HG02885 (cell line): ENCODE measurements around the gene RABGEF1.
A peak's percentile ranks its signal among the peaks of the same experiment; 100 is the strongest.
"Not testable (repeated sequence)": the region's sequence is repeated elsewhere in the genome, so short reads cannot be mapped to it uniquely, and the experiment has no call there.

Experiments used
- ATAC-seq: cut with Tn5 transposase; IDR thresholded peaks from one replicate; pipeline ENCODE4 v1.9.1; 2021; ENCODE audit warnings: mild to moderate bottlenecking; ENCODE audit not compliant: unreplicated experiment, poor library complexity

The RABGEF1 gene

DNA sequence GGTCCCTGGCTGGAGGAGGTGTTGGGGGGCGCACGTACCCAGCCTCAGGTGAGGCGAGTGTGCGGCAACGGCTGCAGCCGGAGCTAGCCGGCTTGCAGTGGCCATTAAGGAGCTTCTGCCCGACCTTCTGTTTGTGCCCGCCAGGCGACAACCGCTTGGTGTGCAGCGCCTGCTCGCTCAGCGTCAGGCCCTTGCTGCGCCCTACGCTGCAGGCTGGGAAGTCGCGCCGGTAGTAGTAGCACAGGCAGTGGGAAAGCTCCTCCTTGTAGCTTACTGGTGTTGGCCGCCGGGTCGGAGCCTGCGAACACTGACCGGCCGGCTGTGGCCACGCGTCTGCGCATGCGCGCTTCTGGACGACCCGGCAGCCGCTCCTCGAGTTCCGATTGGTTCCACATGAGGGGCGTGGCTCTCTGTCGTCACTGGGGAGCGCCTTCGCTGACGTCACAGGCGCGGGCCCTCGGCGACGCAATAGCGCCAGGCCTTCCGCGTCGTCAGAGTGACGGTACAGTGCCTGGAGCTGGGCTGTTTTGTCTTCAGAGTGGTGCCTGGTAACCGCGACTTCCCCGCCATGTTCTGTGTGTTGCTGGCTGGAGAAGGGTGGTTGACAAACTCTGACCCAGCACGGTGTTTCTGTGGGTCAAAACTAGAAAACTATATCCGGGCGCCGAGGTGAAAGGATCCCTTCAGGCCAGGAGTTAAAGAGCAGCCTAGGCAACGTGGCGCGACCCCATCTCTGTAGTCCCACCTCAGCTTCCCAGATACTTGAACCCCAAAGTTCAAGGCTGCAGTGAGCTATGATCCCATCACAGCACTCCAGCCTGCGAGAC lies 104.2 kb downstream of the RABGEF1 start:
- peak; percentile 96 for ATAC-seq

DNA sequence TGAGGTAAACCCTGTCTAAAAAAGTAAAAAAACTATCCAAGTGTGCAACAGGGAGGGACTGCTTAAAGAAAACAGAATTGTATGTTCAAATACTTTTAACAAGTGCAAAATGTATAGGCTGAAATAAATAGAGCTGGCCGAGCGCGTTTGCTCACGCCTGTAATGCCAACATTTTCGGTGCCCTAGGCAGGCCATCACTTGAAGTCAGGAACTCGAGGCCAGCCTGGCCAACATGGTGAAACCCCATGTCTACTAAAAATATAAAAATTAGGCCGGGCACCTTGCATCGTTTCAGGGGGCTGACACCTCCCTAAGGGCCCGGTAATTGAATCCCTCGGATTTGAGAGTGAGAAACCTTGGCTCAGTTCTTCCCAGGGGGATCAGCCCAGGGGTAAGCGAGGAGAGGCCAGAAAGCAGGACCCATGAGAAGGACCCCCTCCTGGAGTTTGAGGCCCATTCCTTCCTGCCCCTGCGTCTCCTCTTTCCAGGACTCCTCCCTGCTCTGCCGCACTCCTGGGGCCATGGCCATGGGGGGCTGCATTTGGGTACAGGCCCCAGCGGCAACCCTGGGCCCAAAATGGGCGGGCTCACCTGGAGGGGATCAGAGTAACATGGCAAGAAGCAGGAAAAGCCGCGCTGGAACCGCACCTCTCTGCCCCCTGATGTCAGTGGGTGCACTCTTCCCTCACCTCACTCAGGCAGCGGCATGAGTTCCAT lies 105.0 kb downstream of the RABGEF1 start:
- ATAC-seq = no peak

DNA sequence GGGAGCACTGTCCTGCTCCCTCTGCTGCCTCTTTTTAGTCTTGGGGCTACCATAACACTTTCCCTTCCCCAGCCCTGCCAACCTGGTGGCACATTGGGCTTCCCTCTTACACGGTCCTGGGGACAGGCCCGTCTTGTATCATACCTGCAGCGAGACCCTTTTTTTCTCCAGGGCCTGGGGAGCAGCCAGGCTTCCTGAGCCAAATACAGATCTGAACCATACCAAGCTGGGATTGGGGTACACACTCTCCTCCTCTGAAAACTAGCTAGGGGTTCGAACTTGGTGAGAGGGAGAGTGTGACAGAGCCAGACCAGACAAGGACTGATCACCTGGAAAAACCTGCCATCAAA lies 105.5 kb downstream of the RABGEF1 start:
- not testable (repeated sequence) for ATAC-seq

DNA sequence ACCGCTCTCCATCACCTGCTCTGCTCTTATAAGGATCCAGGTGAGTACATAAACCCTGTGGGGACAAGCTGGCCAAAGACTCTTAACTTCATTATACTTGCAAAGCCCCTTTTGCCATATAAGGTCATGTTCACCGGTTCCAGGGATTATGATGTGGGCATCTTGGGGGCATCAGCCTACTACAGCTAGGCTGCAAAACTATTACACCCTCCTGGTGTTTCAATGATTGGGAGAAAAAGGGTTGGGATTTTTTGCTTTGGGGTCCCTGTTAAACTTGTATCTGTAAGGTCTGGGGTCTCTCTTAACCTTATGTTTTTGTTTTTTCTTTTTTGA lies 107.0 kb downstream of the RABGEF1 start:
- not testable (repeated sequence) for ATAC-seq

DNA sequence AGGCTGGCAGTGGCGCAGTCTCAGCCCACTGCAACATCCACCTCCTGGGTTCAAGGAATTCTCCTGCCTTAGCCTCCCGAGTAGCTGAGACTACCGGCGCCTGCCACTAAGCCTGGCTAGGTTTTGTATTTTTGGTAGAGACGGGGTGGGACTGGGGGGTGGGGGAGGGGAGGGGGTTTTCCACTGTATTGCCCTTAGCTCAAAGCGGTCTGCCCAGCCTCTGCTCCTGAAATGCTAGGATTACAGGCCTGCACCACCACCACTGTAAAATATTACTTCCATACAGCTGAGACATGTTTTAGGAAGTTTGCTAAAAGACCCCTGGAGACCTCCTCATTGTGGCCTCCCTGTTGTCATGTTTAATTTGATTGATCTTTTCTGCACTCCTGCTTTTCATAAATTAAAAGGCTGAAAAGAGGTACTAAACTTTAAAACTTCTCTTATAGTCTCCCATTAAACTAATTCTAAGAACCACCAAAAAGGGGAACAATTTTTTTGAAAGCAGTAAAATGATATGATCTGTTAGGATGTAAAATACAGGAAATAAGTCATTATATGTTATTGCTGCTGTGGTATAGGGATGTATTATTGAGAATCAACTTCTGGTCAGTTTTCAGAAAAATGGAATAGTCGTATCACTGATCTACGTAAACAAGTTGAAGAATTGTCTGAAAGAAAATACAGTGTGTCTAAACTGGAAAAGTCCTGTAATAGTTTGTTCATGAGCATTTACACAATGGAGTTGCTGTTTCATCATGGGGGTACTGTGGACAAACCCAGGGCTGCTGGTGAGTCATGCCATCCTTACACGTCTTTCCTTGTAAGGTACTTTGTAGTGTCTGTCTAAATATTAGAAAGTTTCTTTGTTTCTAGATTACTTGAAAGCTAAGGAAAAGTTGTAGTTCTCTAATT lies 107.6 kb downstream of the RABGEF1 start:
- ATAC-seq = no peak

DNA sequence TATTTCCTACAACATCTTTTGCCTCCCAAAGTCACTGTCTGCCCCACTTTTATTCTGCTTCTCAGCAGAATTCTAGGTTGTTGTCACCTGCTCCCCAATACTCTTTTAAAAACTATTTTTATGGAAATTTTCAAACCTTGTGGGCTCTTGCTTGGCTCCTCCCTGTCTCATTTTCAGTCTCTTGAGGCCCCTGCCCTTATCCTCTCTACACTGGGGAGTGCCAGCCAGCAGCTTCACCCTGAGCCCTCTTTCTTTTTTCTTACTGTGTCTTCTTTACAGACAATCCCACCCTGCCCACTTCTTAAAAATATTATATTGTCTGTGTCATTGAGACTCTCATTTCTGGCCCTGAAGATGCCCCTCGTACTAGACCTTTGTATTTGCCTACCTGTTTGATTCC lies 118.8 kb downstream of the RABGEF1 start:
- ATAC-seq = no peak

DNA sequence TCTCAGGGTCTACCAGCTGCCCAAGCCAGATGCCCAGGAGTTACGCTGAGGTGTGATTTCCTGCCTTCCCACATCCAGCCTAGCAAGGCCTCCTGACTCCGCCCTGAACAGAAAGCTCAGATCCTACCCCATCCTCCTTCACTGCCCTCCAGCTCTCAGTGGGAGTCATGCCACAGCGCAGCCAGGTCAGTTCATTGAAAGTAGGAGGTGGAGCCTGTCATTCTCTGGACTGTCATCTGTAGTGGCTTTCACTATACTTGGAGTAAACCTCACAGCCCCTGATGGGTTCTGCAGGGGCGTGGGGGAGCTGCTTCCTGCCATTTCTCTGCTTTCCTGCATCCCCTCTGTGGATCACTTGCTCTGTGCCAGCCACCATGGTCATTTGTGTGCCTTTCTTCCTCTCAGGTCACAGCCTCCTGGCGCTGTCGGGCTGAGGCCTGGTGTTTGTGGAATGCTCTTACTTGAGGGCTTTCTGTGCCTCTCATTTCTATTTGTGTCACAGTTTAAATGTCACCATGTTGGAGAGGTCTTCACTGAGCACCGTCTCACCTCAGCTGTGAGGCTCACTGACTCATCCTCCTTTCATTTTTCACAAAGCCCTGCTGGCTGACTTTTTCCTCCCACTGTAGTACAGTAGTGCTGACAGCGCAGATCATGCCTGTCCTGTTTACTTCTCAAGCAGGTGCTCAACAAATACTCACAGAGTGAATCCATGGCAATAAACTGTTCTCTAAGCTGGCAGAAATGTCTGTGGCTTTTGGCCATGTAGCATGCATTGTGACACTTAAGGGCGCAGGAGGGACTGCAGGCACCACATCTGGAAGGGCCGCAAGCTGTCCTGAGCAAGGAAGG lies 119.5 kb downstream of the RABGEF1 start:
- no peak for ATAC-seq

DNA sequence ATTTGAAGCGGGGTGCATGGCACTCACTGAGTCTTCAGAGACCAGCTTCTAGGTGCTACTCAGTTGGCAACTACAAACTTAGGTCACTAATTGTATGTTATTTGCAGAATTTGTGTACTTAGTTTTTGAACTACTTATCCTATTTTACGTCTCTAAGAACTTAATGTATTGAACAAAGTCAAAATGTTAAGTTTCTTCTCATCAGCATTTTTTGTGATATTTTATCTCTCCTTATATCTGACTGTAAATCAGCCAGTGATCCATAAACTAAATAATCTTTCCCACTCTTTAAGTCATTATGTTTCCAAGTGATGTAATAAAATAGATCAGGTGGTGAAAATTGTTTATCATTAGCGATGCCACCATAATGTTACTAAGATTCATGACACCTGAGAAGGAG lies 120.2 kb downstream of the RABGEF1 start:
- no peak for ATAC-seq
